Breast epithelium (tissue), 3 donors: Measurements from ENCODE around the gene B4GALT6.

ENCODE experiments used
- CTCF ChIP-seq, 3 donors: fragments of 450-650 bp; IDR thresholded peaks; one replicate each; pipeline ENCODE4 v1.5.1; 2016 to 2017; ENCODE audit warnings: antibody characterized with exemption in 3 of 3, mild to moderate bottlenecking in 3 of 3, moderate library complexity in 3 of 3
- POLR2A ChIP-seq: fragments of 450-650 bp; IDR thresholded peaks from one replicate; pipeline ENCODE4 v1.6.1; 2016; ENCODE audit warnings: antibody characterized with exemption, mild to moderate bottlenecking, moderate library complexity
- POLR2AphosphoS5 ChIP-seq, 3 donors: sonication (generic); formaldehyde crosslinking; IDR thresholded peaks; one replicate each; pipeline ENCODE4 v1.6.1; 2017; ENCODE audit warnings: antibody characterized with exemption in 3 of 3

- no peak for TF ChIP-seq CTCF (IDR thresholded peaks at IDR 0.05)
- no peak for TF ChIP-seq POLR2A
- TF ChIP-seq POLR2AphosphoS5 (IDR thresholded peaks at IDR 0.05): no peak
These were observed 52.0 kb downstream of the B4GALT6 start for GRCh38 chr18:31632356-31632755.
